ENCODE results near the gene PYGO2.

DNA sequence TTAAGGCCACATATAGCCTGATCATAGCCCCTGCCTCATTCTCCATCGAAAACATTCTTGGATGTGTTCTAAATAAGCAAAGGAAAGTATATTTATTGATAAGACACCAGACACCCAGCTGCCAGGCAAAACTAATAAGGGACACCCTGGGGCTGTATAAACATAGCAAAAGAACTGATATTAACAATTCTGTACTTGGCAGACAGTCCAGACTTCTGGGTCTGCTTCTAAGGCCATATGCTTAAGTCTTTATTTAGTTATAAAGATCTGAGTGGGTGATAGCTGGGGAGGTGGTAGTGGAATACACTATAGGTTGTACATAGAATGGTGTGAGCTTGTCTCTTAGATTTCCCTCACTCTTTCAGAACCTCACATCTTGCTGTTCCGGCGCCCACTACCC is 16.8 kb upstream of the PYGO2 start:
- TF ChIP-seq, protein P1, sequence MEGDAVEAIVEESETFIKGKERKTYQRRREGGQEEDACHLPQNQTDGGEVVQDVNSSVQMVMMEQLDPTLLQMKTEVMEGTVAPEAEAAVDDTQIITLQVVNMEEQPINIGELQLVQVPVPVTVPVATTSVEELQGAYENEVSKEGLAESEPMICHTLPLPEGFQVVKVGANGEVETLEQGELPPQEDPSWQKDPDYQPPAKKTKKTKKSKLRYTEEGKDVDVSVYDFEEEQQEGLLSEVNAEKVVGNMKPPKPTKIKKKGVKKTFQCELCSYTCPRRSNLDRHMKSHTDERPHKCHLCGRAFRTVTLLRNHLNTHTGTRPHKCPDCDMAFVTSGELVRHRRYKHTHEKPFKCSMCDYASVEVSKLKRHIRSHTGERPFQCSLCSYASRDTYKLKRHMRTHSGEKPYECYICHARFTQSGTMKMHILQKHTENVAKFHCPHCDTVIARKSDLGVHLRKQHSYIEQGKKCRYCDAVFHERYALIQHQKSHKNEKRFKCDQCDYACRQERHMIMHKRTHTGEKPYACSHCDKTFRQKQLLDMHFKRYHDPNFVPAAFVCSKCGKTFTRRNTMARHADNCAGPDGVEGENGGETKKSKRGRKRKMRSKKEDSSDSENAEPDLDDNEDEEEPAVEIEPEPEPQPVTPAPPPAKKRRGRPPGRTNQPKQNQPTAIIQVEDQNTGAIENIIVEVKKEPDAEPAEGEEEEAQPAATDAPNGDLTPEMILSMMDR (IDR thresholded peaks at IDR 0.05): no peak
- no peak for TF ChIP-seq POLR2AphosphoS5 (IDR thresholded peaks at IDR 0.05)

All from esophagus muscularis mucosa (tissue), 3 donors.